HG02885 (cell line): ENCODE measurements around the gene CA5A.

ENCODE experiments used
- ATAC-seq: cut with Tn5 transposase; IDR thresholded peaks from one replicate; pipeline ENCODE4 v1.9.1; 2021; ENCODE audit warnings: mild to moderate bottlenecking; ENCODE audit not compliant: unreplicated experiment, poor library complexity

Gene CA5A

DNA sequence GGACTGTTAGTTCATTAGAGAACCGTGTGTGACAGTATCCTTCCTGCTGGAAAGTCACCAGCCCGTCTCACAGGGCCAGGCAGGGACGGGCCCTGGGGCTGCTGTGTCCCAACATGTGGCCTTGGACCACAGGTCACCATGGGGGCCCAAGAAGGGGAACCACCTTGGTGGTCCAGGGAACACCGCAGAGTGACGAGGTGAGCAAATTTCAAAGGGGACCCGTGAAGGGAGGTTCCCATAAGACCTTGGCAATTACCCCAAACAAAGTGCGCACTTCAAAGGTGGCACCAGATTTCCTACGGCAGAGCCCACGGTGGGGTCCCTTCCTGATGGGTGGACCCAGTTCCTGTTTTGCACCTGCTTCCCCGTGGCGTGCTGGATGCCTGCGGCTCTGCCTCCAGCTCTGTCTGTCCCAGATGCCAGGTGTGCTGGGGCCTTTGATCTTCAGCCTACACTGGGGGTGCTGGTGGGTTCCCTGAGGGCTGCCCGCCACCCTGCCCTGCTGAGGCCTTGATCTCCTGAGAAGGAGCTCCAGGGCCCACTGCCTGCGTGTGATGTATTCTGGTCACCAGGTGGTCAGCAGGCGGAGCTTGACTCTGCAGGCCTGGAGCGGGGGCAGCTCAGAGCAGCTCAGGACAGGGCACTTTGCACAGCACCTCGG lies 94.0 kb downstream of the CA5A start:
- ATAC-seq, result no peak

- no peak for ATAC-seq
Observed at GRCh38 chr16:87841340-87842208, 94.8 kb downstream of the CA5A start.

- no peak for ATAC-seq
Observed at GRCh38 chr16:87840271-87840978, 95.9 kb downstream of the CA5A start.

DNA sequence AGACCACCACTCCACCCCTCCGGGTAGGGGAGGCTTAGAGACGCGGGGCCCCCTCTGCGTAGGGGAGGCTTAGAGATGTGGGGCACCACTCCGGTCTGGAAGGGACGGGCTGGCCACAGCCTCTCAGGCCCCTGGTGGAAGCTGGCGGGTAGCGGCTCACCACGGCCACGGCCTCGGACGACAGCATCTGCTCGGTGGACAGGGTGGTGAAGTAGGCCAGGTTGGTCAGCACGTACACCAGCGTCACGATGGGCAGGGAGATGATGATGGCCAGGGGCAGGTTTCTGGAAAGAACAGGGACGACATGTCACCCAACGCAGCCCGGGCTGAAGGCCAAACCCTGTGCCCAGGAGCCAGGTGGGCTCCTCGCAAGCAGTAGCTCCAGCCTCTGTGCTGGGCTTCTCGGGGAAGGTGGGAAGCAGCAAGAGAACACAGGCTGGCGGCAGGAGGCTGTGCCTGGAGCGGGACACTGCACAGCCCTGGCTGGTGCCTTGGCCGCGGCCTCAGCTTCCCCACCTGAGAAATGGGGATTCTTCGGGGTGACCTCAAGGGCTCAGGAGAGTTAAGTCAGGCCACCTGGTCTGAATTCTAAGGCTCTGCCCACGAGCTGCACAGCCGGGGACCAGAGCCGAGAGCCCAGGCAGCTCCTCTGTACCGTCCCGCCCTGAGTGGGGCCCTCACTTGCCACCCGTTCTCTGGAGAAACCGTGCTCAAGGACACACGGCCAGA lies 96.6 kb downstream of the CA5A start:
- no peak for ATAC-seq

DNA sequence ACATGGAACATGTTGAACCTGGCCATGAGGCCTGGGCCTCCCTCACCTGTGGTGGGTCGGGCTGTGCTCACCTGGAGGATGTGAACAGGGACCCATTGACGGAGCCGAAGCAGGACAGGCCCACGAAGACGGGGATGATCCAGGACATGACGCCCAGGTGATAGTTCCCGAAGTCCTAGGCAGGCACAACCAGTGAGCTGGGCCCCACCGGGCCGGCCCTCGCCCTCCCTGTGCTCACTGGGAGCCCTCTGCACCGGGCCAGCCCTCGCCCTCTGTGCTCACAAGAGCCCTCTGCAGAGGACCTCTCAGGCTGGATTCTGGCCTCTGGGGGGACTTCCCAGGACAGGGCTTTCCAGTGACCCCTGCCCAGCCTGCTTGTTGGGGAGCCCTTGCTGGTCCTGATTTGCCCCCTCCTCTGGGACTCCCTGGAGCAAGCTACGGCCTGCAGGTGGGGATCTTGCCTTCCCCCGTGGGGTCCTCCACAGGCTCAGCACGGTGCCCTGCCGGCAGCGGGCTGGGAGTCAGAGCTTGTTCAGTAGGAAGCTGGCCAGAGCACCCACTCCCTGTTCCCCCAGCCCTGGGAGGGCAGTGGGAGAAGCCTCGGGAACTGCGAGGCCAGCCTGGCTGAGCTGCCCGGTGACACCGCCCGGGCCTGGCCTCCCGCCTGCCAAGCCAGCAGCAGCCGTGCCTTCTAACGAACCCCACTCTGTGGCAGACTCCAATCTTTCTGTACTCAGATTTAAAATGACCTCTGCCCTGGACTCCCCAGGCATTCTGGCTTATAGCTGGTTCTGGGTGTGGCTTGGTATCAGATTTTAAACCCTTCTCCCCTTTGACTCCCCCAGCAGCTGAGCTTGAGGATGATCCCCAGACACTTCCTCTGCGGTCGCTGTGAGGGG lies 97.4 kb downstream of the CA5A start:
- no peak for ATAC-seq
